H1 (cell line): Measurements from ENCODE around the gene NDUFS8. TPM values are rescaled to one million over a fixed set of nuclear protein-coding genes. Genes with fewer than 3 reads are reported as not detected.

Experiments
- CTCF ChIA-PET: fragments of 300-600 bp; sonication (Branson Sonifier 250); formaldehyde crosslinking; loops from one replicate; lab custom pipeline; 2021; ENCODE audit not compliant: partially characterized antibody; lab: Charles Lee
- POLR2A ChIA-PET: fragments of 300-600 bp; sonication (Branson Sonifier 250); formaldehyde crosslinking; loops from one replicate; lab custom pipeline; 2021; ENCODE audit warnings: inconsistent platforms; ENCODE audit not compliant: partially characterized antibody; lab: Charles Lee
- DNase-seq, 2 experiments: peaks; one replicate each; pipeline versions ENCODE4 v3.0.0 to v3.0.0-alpha.2; 2010 to 2022; ENCODE audit warnings: low spot score in 2 of 2, low read depth in 1 of 2, mixed read lengths in 1 of 2
- FAIRE-seq: peaks from 2 replicates; lab custom pipeline; 2011; peaks lifted over from hg19 to GRCh38; lab: Jason Lieb, UNC
- H2AFZ ChIP-seq: 2 replicates; pipeline ENCODE4 v1.8.1; 2012; ENCODE audit warnings: low read length, inconsistent platforms
- H2AK5ac ChIP-seq: 2 replicates; pipeline ENCODE4 v1.6.1; 2013; ENCODE audit warnings: low read depth, low read length
- H2BK120ac ChIP-seq: replicated peaks from 2 replicates; pipeline ENCODE3; 2013; ENCODE audit warnings: low read depth, low read length, inconsistent platforms
- H2BK12ac ChIP-seq: 2 replicates; pipeline ENCODE4 v1.6.1; 2013; ENCODE audit warnings: low read depth, low read length
- H2BK15ac ChIP-seq: 2 replicates; pipeline ENCODE4 v1.6.1; 2013; ENCODE audit warnings: low read length
- H2BK20ac ChIP-seq: 2 replicates; pipeline ENCODE4 v1.6.1; 2013; ENCODE audit warnings: low read length
- H2BK5ac ChIP-seq: 2 replicates; pipeline ENCODE4 v1.6.1; 2013; ENCODE audit warnings: low read depth, low read length
- H3K14ac ChIP-seq: 2 replicates; pipeline ENCODE4 v1.6.1; 2013; ENCODE audit warnings: inconsistent platforms; ENCODE audit not compliant: insufficient read length
- H3K18ac ChIP-seq: 2 replicates; pipeline ENCODE4 v1.6.1; 2013; ENCODE audit warnings: low read length; ENCODE audit errors: extremely low read depth
- H3K23ac ChIP-seq: 2 replicates; pipeline ENCODE4 v1.6.1; 2013; ENCODE audit warnings: inconsistent platforms; ENCODE audit not compliant: insufficient read length
- H3K23me2 ChIP-seq: 2 replicates; pipeline ENCODE4 v1.6.1; 2013; ENCODE audit warnings: low read depth, low read length
- H3K27ac ChIP-seq: 2 replicates; pipeline ENCODE4 v1.6.1; 2011; ENCODE audit warnings: low read depth, low read length, inconsistent platforms
- H3K27me3 ChIP-seq, 4 experiments: replicated peaks in 1 of 4; 1 replicate in 1 of 4; 2 replicates in 3 of 4; pipeline versions ENCODE4 v1.6.1 to v1.8.1; 2011 to 2013; ENCODE audit warnings: low read length in 3 of 4, mild to moderate bottlenecking in 3 of 4, inconsistent platforms in 2 of 4, mixed read lengths in 2 of 4, moderate library complexity in 1 of 4; ENCODE audit not compliant: control insufficient read depth in 3 of 4, insufficient read depth in 3 of 4; ENCODE audit errors: extremely low read depth in 1 of 4
- H3K36me3 ChIP-seq, 4 experiments: 2 replicates each; pipeline versions ENCODE4 v1.6.1 to v1.8.1; 2011 to 2013; ENCODE audit warnings: mild to moderate bottlenecking in 4 of 4, low read length in 3 of 4, moderate library complexity in 2 of 4, control low read depth in 1 of 4, inconsistent platforms in 1 of 4; ENCODE audit not compliant: insufficient read depth in 4 of 4, control insufficient read depth in 2 of 4
- H3K4ac ChIP-seq: replicated peaks from 2 replicates; pipeline ENCODE3; 2013; ENCODE audit warnings: low read length, low read depth, mixed read lengths, inconsistent platforms; ENCODE audit not compliant: insufficient read length
- H3K4me1 ChIP-seq, 4 experiments: replicated peaks in 1 of 4; 1 replicate in 1 of 4; 2 replicates in 3 of 4; pipeline versions ENCODE4 v1.6.1 to v1.8.1; 2011 to 2013; ENCODE audit warnings: low read length in 3 of 4, inconsistent platforms in 2 of 4, mixed read lengths in 1 of 4; ENCODE audit not compliant: insufficient read depth in 4 of 4, control insufficient read depth in 3 of 4
- H3K4me2 ChIP-seq, 2 experiments: 2 replicates each; pipeline versions ENCODE4 v1.6.1 to v1.8.1; 2011 to 2013; ENCODE audit warnings: low read depth in 2 of 2, low read length in 2 of 2, control low read depth in 1 of 2, inconsistent platforms in 1 of 2, mild to moderate bottlenecking in 1 of 2; ENCODE audit not compliant: insufficient read depth in 1 of 2
- H3K4me3 ChIP-seq, 4 experiments: fragments of 200-600, 300-600 bp in 1 of 4; sonication (generic), shearing (Covaris generic), sonication (Bioruptor Twin) in 1 of 4; 2 replicates each; pipeline versions ENCODE4 v1.5.1 to v1.8.1; 2011 to 2016; ENCODE audit warnings: low read length in 4 of 4, low read depth in 3 of 4, control low read depth in 2 of 4, inconsistent platforms in 2 of 4, mild to moderate bottlenecking in 2 of 4, mixed read lengths in 1 of 4, moderate library complexity in 1 of 4; ENCODE audit not compliant: insufficient read depth in 2 of 4; ENCODE audit errors: extremely low read depth in 1 of 4
- H3K56ac ChIP-seq: replicated peaks from 2 replicates; pipeline ENCODE3; 2013; ENCODE audit warnings: low read depth, mild to moderate bottlenecking, mixed read lengths, low read length, inconsistent platforms; ENCODE audit not compliant: insufficient read length
- H3K79me1 ChIP-seq: 2 replicates; pipeline ENCODE4 v1.6.1; 2013; ENCODE audit warnings: low read depth, low read length, control low read depth
- H3K79me2 ChIP-seq, 2 experiments: 2 replicates each; pipeline versions ENCODE4 v1.6.1 to v1.8.1; 2012 to 2013; ENCODE audit warnings: low read length in 2 of 2, mild to moderate bottlenecking in 2 of 2, inconsistent platforms in 1 of 2; ENCODE audit not compliant: insufficient read depth in 2 of 2, control insufficient read depth in 1 of 2
- H3K9ac ChIP-seq, 4 experiments: replicated peaks in 1 of 4; 1 replicate in 1 of 4; 2 replicates in 3 of 4; pipeline versions ENCODE4 v1.6.1 to v1.8.1; 2011 to 2013; ENCODE audit warnings: low read depth in 3 of 4, low read length in 3 of 4, control low read depth in 2 of 4, mild to moderate bottlenecking in 2 of 4, moderate library complexity in 2 of 4, inconsistent platforms in 1 of 4; ENCODE audit errors: extremely low read depth in 1 of 4
- H3K9me3 ChIP-seq, 2 experiments: 2 replicates each; pipeline versions ENCODE4 v1.6.1 to v1.8.1; 2012 to 2013; ENCODE audit warnings: mild to moderate bottlenecking in 2 of 2, moderate library complexity in 2 of 2, control low read depth in 1 of 2, inconsistent platforms in 1 of 2, low read depth in 1 of 2, low read length in 1 of 2, mixed read lengths in 1 of 2; ENCODE audit not compliant: insufficient read depth in 2 of 2
- H4K20me1 ChIP-seq, 2 experiments: replicated peaks in 1 of 2; 2 replicates each; pipeline versions ENCODE3 to v1.8.1; 2011 to 2013; ENCODE audit warnings: inconsistent platforms in 2 of 2, low read length in 2 of 2, mild to moderate bottlenecking in 1 of 2; ENCODE audit not compliant: insufficient read depth in 2 of 2, control insufficient read depth in 1 of 2
- H4K5ac ChIP-seq: 2 replicates; pipeline ENCODE4 v1.6.1; 2013; ENCODE audit warnings: low read length, low read depth, mixed read lengths, inconsistent platforms; ENCODE audit not compliant: insufficient read length
- H4K8ac ChIP-seq: 2 replicates; pipeline ENCODE4 v1.8.0; 2013; ENCODE audit warnings: mild to moderate bottlenecking, moderate library complexity, low read length, inconsistent platforms; ENCODE audit not compliant: insufficient read depth; ENCODE audit errors: extremely low read depth
- H4K91ac ChIP-seq: replicated peaks from 2 replicates; pipeline ENCODE3; 2013; ENCODE audit warnings: low read length, mixed read lengths, inconsistent platforms; ENCODE audit not compliant: insufficient read length
- ASH2L ChIP-seq: fragments of 200-600, 300-600 bp; sonication (generic); IDR thresholded peaks from one replicate; pipeline ENCODE4 v1.7.1; 2017; ENCODE audit warnings: low read length
- BCL11A ChIP-seq, 2 experiments: IDR thresholded peaks; one replicate each; pipeline ENCODE4 v1.6.1; 2011; ENCODE audit warnings: low read depth in 2 of 2, low read length in 2 of 2, mild to moderate bottlenecking in 2 of 2
- E2F6 ChIP-seq: IDR thresholded peaks from 2 replicates; pipeline ENCODE4 v1.6.1; 2012; ENCODE audit warnings: inconsistent platforms
- EGR1 ChIP-seq: IDR thresholded peaks from 2 replicates; pipeline ENCODE4 v1.6.1; 2011; ENCODE audit warnings: low read depth, low read length, borderline replicate concordance
- MAX ChIP-seq: IDR thresholded peaks from 2 replicates; pipeline ENCODE4 v1.6.1; 2012; ENCODE audit warnings: inconsistent platforms
- SP1 ChIP-seq: IDR thresholded peaks from 2 replicates; pipeline ENCODE4 v1.6.1; 2011; ENCODE audit warnings: low read depth, low read length
- SP2 ChIP-seq: IDR thresholded peaks from 2 replicates; pipeline ENCODE4 v1.6.1; 2012; ENCODE audit warnings: mild to moderate bottlenecking, low read length, inconsistent platforms
- USF2 ChIP-seq: IDR thresholded peaks from 2 replicates; pipeline ENCODE4 v1.6.1; 2011; ENCODE audit warnings: low read length, improper control_type of control experiment
- WGBS, 2 experiments: shearing (Covaris generic) in 1 of 2; methylation state at CpG; one replicate each; pipeline versions ENCODE4 v1.1.6 to v1.1.7; 2013 to 2015; ENCODE audit warnings: low lambda C conversion rate in 2 of 2, mixed read lengths in 2 of 2, inconsistent platforms in 1 of 2, low coverage in 1 of 2, missing lambda C conversion rate in 1 of 2; ENCODE audit not compliant: insufficient replicate concordance in 2 of 2, insufficient coverage in 1 of 2, insufficient read length in 1 of 2; ENCODE audit errors: extremely low coverage in 1 of 2, missing lambda C conversion rate in 1 of 2; 5-methylcytosine and 5-hydroxymethylcytosine counted together
- polyA plus RNA-seq, 7 experiments: library from polyadenylated mRNA; depleted of rRNA in 3 of 7; stranded (reverse) in 5 of 7; unstranded in 2 of 7; fragments of >200 nt in 5 of 7; fragments of 200-250 nt in 2 of 7; gene quantifications; 1 replicate in 5 of 7; 2 replicates in 1 of 7; 4 replicates in 1 of 7; pipeline versions ENCODE4 v1.2.1 to v1.2.3, GENCODE V29; 2011 to 2013; ENCODE audit warnings: missing spikeins in 2 of 7, mixed read lengths in 2 of 7
- total RNA-seq: library from RNA; stranded (reverse); fragmentation: NEBNext Ultra II Directional; extraction: Animal tissue kit (Norgen Biotek cat#: 25700); gene quantifications from 2 replicates; pipeline ENCODE4 v1.2.1, GENCODE V29; 2021

Gene NDUFS8
- total and polyA plus RNA-seq, 2 of the 8 experiments (the other 6 are each of a cell fraction or from before 2014, with no cell fraction given), result 182 to 291 TPM

- ChIA-PET POLR2A (interaction anchor here (0.7 to 3.3 kb wide), 7 partner anchors 10 to 42 kb away, joined by 3 to 17 read pairs (median 3); partner anchors contain the start of gene TCIRG1), CTCF (interaction anchor here (0.6 to 4.6 kb wide), 11 partner anchors 10 to 1629 kb away, joined by 3 to 40 read pairs (median 3); partner anchors contain the start of gene NDUFS8)
- no peak within 1 kb of the TSS for H3K27ac ChIP-seq
- H4K8ac ChIP-seq, result peak within 1 kb of the TSS; percentile 43; the same call in 1 of the 2 replicates
- no peaks in the 10 kb centered on the region for H3K36me3 ChIP-seq
- peak within 1 kb of the TSS; percentile 63; the same call in 1 of the 2 replicates for H2BK5ac ChIP-seq
- H2AFZ ChIP-seq, result peak within 1 kb of the TSS; percentile 49; the same call in 1 of the 2 replicates
- peak within 1 kb of the TSS in 1 of 2 experiments; percentile 21; a peak in 2 of 4 replicates for H3K4me2 ChIP-seq
- no peak within 1 kb of the TSS for H2BK120ac ChIP-seq
- H3K14ac ChIP-seq, result no peak within 1 kb of the TSS
- H2BK15ac ChIP-seq, result peak within 1 kb of the TSS; percentile 83; the same call in 1 of the 2 replicates
- no peaks in the 10 kb centered on the region for H3K23me2 ChIP-seq
- H4K20me1 ChIP-seq, result no peaks in the 10 kb centered on the region
- H3K79me2 ChIP-seq, result no peaks in the 10 kb centered on the region
- H3K27me3 ChIP-seq, result no peaks in the 10 kb centered on the region
- H4K91ac ChIP-seq, result peak within 1 kb of the TSS; percentile 97
- H3K9ac ChIP-seq, result no peak within 1 kb of the TSS; a peak in 1 of 7 replicates
- peak within 1 kb of the TSS; percentile 35 for H4K5ac ChIP-seq
- H2BK12ac ChIP-seq, result peak within 1 kb of the TSS; percentile 68; the same call in 1 of the 2 replicates
- no peak within 1 kb of the TSS for H3K56ac ChIP-seq
- no peak for FAIRE-seq
- DNase-seq, result peak in 1 of 2 experiments; percentile 72
- H3K4me1 ChIP-seq, result peaks cover 0 to 15% (median 12%) of the 10 kb centered on the region in 4 experiments; a peak in 6 of 7 replicates
- H3K79me1 ChIP-seq, result no peaks in the 10 kb centered on the region
- 66% methylated on average over 32 of the region's 33 CpGs; no CpG with 5 or more reads in 1 of the 2 experiments for WGBS, 2 experiments
- H2AK5ac ChIP-seq, result no peak within 1 kb of the TSS; the same call in 1 of the 2 replicates
- no peaks in the 10 kb centered on the region for H3K9me3 ChIP-seq
- peak within 1 kb of the TSS; percentile 52 for H3K18ac ChIP-seq
- H3K4ac ChIP-seq, result peak within 1 kb of the TSS; percentile 28
- H3K4me3 ChIP-seq, result no peak within 1 kb of the TSS
- H3K23ac ChIP-seq, result no peak within 1 kb of the TSS
- peak within 1 kb of the TSS; percentile 87; the same call in 1 of the 2 replicates for H2BK20ac ChIP-seq
- peak; percentile 67 for TF ChIP-seq MAX
- TF ChIP-seq BCL11A (IDR thresholded peaks at IDR 0.05; ENCODE audit: low read depth in 2 of 2, low read length in 2 of 2), result no peak
- peak; percentile 9; the same call in 1 of the 2 replicates for TF ChIP-seq EGR1
- no peak for TF ChIP-seq ASH2L
- no peak for TF ChIP-seq SP1
- TF ChIP-seq SP2, result no peak
- TF ChIP-seq E2F6, result peak; percentile 68
- TF ChIP-seq USF2, result no peak
Observed at GRCh38 chr11:68010090-68011041, 20.1 kb upstream of the NDUFS8 start, which contains the start of gene ALDH3B1. Gene ALDH3B1, plus strand, starts transcription at chr11:68010327. Its CDS starts 4,971 bp downstream, at chr11:68015298.
